ENCODE results near the gene MAEA. TPM values are rescaled to one million over a fixed set of nuclear protein-coding genes. Genes with fewer than 3 reads are reported as not detected.

MAEA gene
- total and polyA plus RNA-seq, 5 donors from 2014 or later: 61.2 to 77.7 (median 66.4) TPM

- Histone ChIP-seq H3K36me3 (ENCODE audit: control insufficient read depth, insufficient read depth, low read length) (peaks cover 35% of the 10 kb centered on the region), H3K9me3 (ENCODE audit: control insufficient read depth in 2 of 2, low read length in 2 of 2) (no peaks in the 10 kb centered on the region), H3K4me1 (ENCODE audit: control insufficient read depth, insufficient read depth, low read length, poor library complexity, severe bottlenecking) (peaks cover 40% of the 10 kb centered on the region), H3K27ac (ENCODE audit: insufficient read depth, low read length, poor library complexity, severe bottlenecking) (no peak overlapping the region), H3K27me3 (ENCODE audit: control insufficient read depth, insufficient read depth, low read length) (no peaks in the 10 kb centered on the region), H3K4me3 (ENCODE audit: low read depth, low read length) (no peak overlapping the region)
- no peaks in the 10 kb centered on the region for H3K9me3 Mint-ChIP-seq
- ATAC-seq (ENCODE audit: low read depth in 2 of 2): no peak
- H3K27ac Mint-ChIP-seq: no peak overlapping the region
- H3K36me3 Mint-ChIP-seq: peaks cover 14% of the 10 kb centered on the region
- DNase-seq: no peak
- H3K27me3 Mint-ChIP-seq: no peaks in the 10 kb centered on the region
- H3K4me1 Mint-ChIP-seq: peaks cover 8 to 69% (median 37%) of the 10 kb centered on the region in 4 donors
- no peak overlapping the region for H3K4me3 Mint-ChIP-seq
Measured at GRCh38 chr4:1294424-1294823, 4.7 kb downstream of the MAEA start.

- no peaks in the 10 kb centered on the region for H3K9me3 Mint-ChIP-seq
- peaks cover 12 to 72% (median 41%) of the 10 kb centered on the region in 4 donors for H3K4me1 Mint-ChIP-seq
- H3K27me3 Mint-ChIP-seq: no peaks in the 10 kb centered on the region
- Histone ChIP-seq H3K27ac (ENCODE audit: insufficient read depth, low read length, poor library complexity, severe bottlenecking) (no peak overlapping the region), H3K36me3 (ENCODE audit: control insufficient read depth, insufficient read depth, low read length) (peaks cover 39% of the 10 kb centered on the region), H3K27me3 (ENCODE audit: control insufficient read depth, insufficient read depth, low read length) (no peaks in the 10 kb centered on the region), H3K4me1 (ENCODE audit: control insufficient read depth, insufficient read depth, low read length, poor library complexity, severe bottlenecking) (peaks cover 40% of the 10 kb centered on the region), H3K4me3 (ENCODE audit: low read depth, low read length) (no peak overlapping the region), H3K9me3 (ENCODE audit: control insufficient read depth in 2 of 2, low read length in 2 of 2) (no peaks in the 10 kb centered on the region)
- H3K27ac Mint-ChIP-seq: no peak overlapping the region
- ATAC-seq (ENCODE audit: low read depth in 2 of 2) (no peak), DNase-seq (no peak)
- H3K36me3 Mint-ChIP-seq: peaks cover 17% of the 10 kb centered on the region
- no peak overlapping the region for H3K4me3 Mint-ChIP-seq
Measured at GRCh38 chr4:1294891-1295290, 5.2 kb downstream of the MAEA start.

DNA sequence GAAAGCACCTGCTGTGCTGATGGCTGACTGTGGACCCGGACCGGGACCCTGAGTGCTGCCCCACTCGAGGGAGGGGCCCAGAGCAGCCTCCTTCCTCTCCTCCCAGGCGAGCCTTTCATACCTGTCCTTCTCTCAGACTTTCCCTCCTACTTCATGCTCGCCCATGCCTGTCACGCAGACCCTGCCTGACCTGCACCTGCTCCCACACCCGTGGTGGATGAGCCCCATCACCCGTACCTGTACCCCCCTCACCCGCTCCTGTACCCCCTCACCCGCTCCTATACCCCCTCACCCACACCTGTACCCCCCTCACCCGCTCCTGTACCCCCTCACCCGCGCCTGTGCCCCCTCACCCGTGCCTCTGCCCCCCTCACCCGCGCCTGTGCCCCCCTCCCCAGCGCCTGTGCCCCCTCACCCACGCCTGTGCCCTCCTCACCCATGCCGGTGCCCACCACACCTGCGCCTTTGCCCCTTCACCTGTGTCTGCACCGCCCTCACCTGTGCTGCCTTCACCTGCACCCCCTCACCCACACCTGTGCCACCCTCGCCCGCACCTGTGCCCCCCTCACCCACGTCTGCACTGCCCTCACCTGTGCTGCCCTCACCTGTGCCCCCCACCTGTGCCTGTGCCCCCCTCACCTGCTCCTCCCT lies 5.8 kb downstream of the MAEA start:
- no peak overlapping the region for H3K4me3 Mint-ChIP-seq
- H3K4me1 Mint-ChIP-seq: peaks cover 15 to 71% (median 43%) of the 10 kb centered on the region in 4 donors

GRCh38 chr4:1296324-1297022 lies 6.8 kb downstream of the MAEA start:
- H3K4me1 Mint-ChIP-seq: peaks cover 13 to 68% (median 39%) of the 10 kb centered on the region in 4 donors
- DNase-seq (no peak), ATAC-seq (ENCODE audit: low read depth in 2 of 2) (no peak)
- H3K9me3 ChIP-seq (ENCODE audit: control insufficient read depth in 2 of 2, low read length in 2 of 2): no peaks in the 10 kb centered on the region
- H3K27me3 ChIP-seq (ENCODE audit: control insufficient read depth, insufficient read depth, low read length): no peaks in the 10 kb centered on the region
- H3K27me3 Mint-ChIP-seq: no peaks in the 10 kb centered on the region
- H3K4me3 ChIP-seq (ENCODE audit: low read depth, low read length): no peak overlapping the region
- no peak overlapping the region for H3K4me3 Mint-ChIP-seq
- H3K9me3 Mint-ChIP-seq: no peaks in the 10 kb centered on the region
- H3K27ac Mint-ChIP-seq: no peak overlapping the region
- H3K36me3 Mint-ChIP-seq: peaks cover 20% of the 10 kb centered on the region
- H3K36me3 ChIP-seq (ENCODE audit: control insufficient read depth, insufficient read depth, low read length): peaks cover 54% of the 10 kb centered on the region
- H3K4me1 ChIP-seq (ENCODE audit: control insufficient read depth, insufficient read depth, low read length, poor library complexity, severe bottlenecking): peaks cover 27% of the 10 kb centered on the region
- no peak overlapping the region for H3K27ac ChIP-seq (ENCODE audit: insufficient read depth, low read length, poor library complexity, severe bottlenecking)

More for the DNA sequence above, 5.8 kb downstream of the MAEA start:
- H3K36me3 Mint-ChIP-seq: peaks cover 20% of the 10 kb centered on the region
- peaks cover 46% of the 10 kb centered on the region for H3K36me3 ChIP-seq (ENCODE audit: control insufficient read depth, insufficient read depth, low read length)
- ATAC-seq (ENCODE audit: low read depth in 2 of 2): no peak
- no peak overlapping the region for H3K4me3 ChIP-seq (ENCODE audit: low read depth, low read length)
- peaks cover 36% of the 10 kb centered on the region for H3K4me1 ChIP-seq (ENCODE audit: control insufficient read depth, insufficient read depth, low read length, poor library complexity, severe bottlenecking)
- H3K27ac ChIP-seq (ENCODE audit: insufficient read depth, low read length, poor library complexity, severe bottlenecking): no peak overlapping the region
- no peak for DNase-seq
- H3K27me3 Mint-ChIP-seq: no peaks in the 10 kb centered on the region
- no peaks in the 10 kb centered on the region for H3K27me3 ChIP-seq (ENCODE audit: control insufficient read depth, insufficient read depth, low read length)
- no peaks in the 10 kb centered on the region for H3K9me3 Mint-ChIP-seq
- H3K9me3 ChIP-seq (ENCODE audit: control insufficient read depth in 2 of 2, low read length in 2 of 2): no peaks in the 10 kb centered on the region
- no peak overlapping the region for H3K27ac Mint-ChIP-seq

DNA sequence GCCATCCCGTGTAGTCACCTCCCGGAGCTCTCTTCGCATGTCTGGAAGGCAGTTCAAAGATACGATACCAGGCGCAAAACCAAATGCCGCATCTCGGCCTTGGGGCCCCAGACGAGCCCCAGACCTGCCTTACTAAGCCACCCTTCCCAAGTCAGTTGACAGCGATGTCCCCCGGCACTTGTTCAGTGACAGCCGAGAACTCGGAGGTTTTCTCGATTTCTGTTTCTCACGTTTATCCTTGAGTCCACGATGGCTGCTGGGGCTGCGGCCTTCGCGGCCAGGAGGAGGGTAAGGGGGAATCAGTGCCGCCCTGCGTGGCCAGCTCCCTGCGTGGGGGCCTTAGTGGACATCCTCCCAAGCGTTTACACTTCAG lies 7.3 kb downstream of the MAEA start:
- Histone ChIP-seq H3K4me3 (ENCODE audit: low read depth, low read length) (no peak overlapping the region), H3K36me3 (ENCODE audit: control insufficient read depth, insufficient read depth, low read length) (peaks cover 54% of the 10 kb centered on the region), H3K27ac (ENCODE audit: insufficient read depth, low read length, poor library complexity, severe bottlenecking) (no peak overlapping the region), H3K27me3 (ENCODE audit: control insufficient read depth, insufficient read depth, low read length) (no peaks in the 10 kb centered on the region), H3K4me1 (ENCODE audit: control insufficient read depth, insufficient read depth, low read length, poor library complexity, severe bottlenecking) (peaks cover 22% of the 10 kb centered on the region), H3K9me3 (ENCODE audit: control insufficient read depth in 2 of 2, low read length in 2 of 2) (no peaks in the 10 kb centered on the region)
- Mint-ChIP-seq H3K27me3 (no peaks in the 10 kb centered on the region), H3K4me1 (peaks cover 13 to 66% (median 36%) of the 10 kb centered on the region in 4 donors), H3K27ac (no peak overlapping the region), H3K9me3 (no peaks in the 10 kb centered on the region), H3K4me3 (no peak overlapping the region), H3K36me3 (peaks cover 20% of the 10 kb centered on the region)
- DNase-seq (no peak), ATAC-seq (ENCODE audit: low read depth in 2 of 2) (no peak)

- DNase-seq (no peak), ATAC-seq (ENCODE audit: low read depth in 2 of 2) (no peak)
- H3K36me3 ChIP-seq (ENCODE audit: control insufficient read depth, insufficient read depth, low read length): peaks cover 52% of the 10 kb centered on the region
- no peaks in the 10 kb centered on the region for H3K9me3 ChIP-seq (ENCODE audit: control insufficient read depth in 2 of 2, low read length in 2 of 2)
- no peak overlapping the region for H3K4me3 ChIP-seq (ENCODE audit: low read depth, low read length)
- Mint-ChIP-seq H3K4me1 (peaks cover 15 to 61% (median 32%) of the 10 kb centered on the region in 4 donors), H3K4me3 (peak overlapping the region in 1 of 4 donors; percentile 24), H3K9me3 (no peaks in the 10 kb centered on the region), H3K27ac (peak overlapping the region in 1 of 3 donors; percentile 52), H3K36me3 (peaks cover 23% of the 10 kb centered on the region), H3K27me3 (no peaks in the 10 kb centered on the region)
- no peaks in the 10 kb centered on the region for H3K27me3 ChIP-seq (ENCODE audit: control insufficient read depth, insufficient read depth, low read length)
- no peak overlapping the region for H3K27ac ChIP-seq (ENCODE audit: insufficient read depth, low read length, poor library complexity, severe bottlenecking)
- peaks cover 16% of the 10 kb centered on the region for H3K4me1 ChIP-seq (ENCODE audit: control insufficient read depth, insufficient read depth, low read length, poor library complexity, severe bottlenecking)
Measured at GRCh38 chr4:1297456-1298325, 8.0 kb downstream of the MAEA start.

DNA sequence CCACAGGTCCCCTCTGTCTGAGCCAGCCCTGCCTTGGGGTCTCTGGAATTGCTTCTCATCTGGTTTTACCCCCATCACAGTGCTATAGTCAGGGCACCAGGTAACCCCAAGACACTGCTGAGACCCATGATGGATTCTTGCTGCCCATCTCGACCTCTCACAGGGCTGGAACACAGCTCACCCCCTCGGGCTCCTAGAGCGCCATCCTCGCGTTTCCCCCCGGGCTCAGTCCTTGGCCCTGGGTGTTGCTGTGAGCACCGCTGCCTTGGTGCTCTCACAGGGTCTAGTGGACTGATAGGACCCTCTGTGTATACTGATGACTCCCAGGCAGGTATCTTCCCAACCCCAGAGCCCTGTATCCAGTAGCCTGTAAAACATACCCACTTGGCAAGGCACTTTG lies 8.8 kb downstream of the MAEA start:
- Histone ChIP-seq H3K27me3 (ENCODE audit: control insufficient read depth, insufficient read depth, low read length) (no peaks in the 10 kb centered on the region), H3K4me1 (ENCODE audit: control insufficient read depth, insufficient read depth, low read length, poor library complexity, severe bottlenecking) (peaks cover 13% of the 10 kb centered on the region), H3K27ac (ENCODE audit: insufficient read depth, low read length, poor library complexity, severe bottlenecking) (no peak overlapping the region), H3K9me3 (ENCODE audit: control insufficient read depth in 2 of 2, low read length in 2 of 2) (no peaks in the 10 kb centered on the region), H3K4me3 (ENCODE audit: low read depth, low read length) (no peak overlapping the region), H3K36me3 (ENCODE audit: control insufficient read depth, insufficient read depth, low read length) (peaks cover 52% of the 10 kb centered on the region)
- Mint-ChIP-seq H3K36me3 (peaks cover 23% of the 10 kb centered on the region), H3K4me1 (peaks cover 15 to 63% (median 32%) of the 10 kb centered on the region in 4 donors), H3K4me3 (no peak overlapping the region), H3K27ac (no peak overlapping the region), H3K9me3 (no peaks in the 10 kb centered on the region), H3K27me3 (no peaks in the 10 kb centered on the region)
- ATAC-seq (ENCODE audit: low read depth in 2 of 2): no peak
- DNase-seq: no peak

All from CD4-positive, CD25-positive, alpha-beta regulatory T cell (primary cell).